ENCODE measurements around the gene PDE2A.

Gene PDE2A

DNA sequence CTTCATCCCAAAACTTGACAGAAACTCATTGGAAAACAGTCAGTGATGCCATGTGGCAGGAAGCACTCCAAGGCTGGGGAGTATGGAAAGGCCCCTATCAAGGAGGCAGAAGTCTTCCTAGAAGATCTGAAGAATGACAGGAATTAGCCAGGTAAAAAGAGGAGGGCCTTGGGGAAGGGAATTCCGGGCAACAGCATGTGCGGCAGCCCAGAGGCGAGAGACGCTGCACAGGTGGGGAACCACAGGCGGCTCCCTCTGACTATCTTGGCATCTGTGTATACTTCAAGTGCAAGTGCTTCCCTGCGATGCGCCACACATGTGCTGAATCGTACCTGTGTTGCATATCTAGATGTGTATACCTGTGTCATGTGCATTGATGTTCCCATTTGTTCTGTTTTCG lies 12.7 kb downstream of the PDE2A start:
- no peak overlapping the region for H4K8ac ChIP-seq (ENCODE audit: low read depth, low read length)
- H2BK120ac ChIP-seq (ENCODE audit: insufficient read depth, low read length, poor library complexity) = no peak overlapping the region
- H4K12ac ChIP-seq (ENCODE audit: low read depth, low read length) = no peak overlapping the region
- no peak overlapping the region for H3K9ac ChIP-seq (ENCODE audit: low read length)
- no peaks in the 10 kb centered on the region for H3K79me2 ChIP-seq (ENCODE audit: control insufficient read depth, insufficient read depth, low read length, poor library complexity)
- H3K4me1 ChIP-seq (ENCODE audit: control insufficient read depth in 1 of 2, insufficient read depth in 2 of 2, low read length in 2 of 2) = no peaks in the 10 kb centered on the region
- no peaks in the 10 kb centered on the region for H3K27me3 ChIP-seq (ENCODE audit: insufficient read depth, low read length)
- no peaks in the 10 kb centered on the region for H3K79me1 ChIP-seq (ENCODE audit: low read length)
- H2AFZ ChIP-seq (ENCODE audit: insufficient read depth, low read length, poor library complexity) = no peak overlapping the region
- no peak overlapping the region for H3K4me2 ChIP-seq (ENCODE audit: low read length)
- H2BK12ac ChIP-seq (ENCODE audit: low read length) = no peak overlapping the region
- no peak overlapping the region for H3K4ac ChIP-seq (ENCODE audit: low read depth, low read length)
- no peak overlapping the region for H2AK5ac ChIP-seq (ENCODE audit: low read length)
- no peaks in the 10 kb centered on the region for H3K9me3 ChIP-seq (ENCODE audit: insufficient read depth, low read depth, low read length)
- no peak overlapping the region for H2BK5ac ChIP-seq (ENCODE audit: low read depth, low read length, poor library complexity)
- no peak overlapping the region for H3K4me3 ChIP-seq (ENCODE audit: low read depth, low read length)
- H3K14ac ChIP-seq (ENCODE audit: low read length) = no peak overlapping the region
- no peaks in the 10 kb centered on the region for H3K36me3 ChIP-seq (ENCODE audit: control insufficient read depth in 1 of 2, insufficient read depth in 2 of 2, low read length in 2 of 2)
- no CpG with 5 or more reads among the region's 9 CpGs for WGBS (ENCODE audit: extremely low coverage, insufficient coverage, insufficient read length)
- no peak overlapping the region for H3K18ac ChIP-seq (ENCODE audit: low read length)
- no peak overlapping the region for H3K27ac ChIP-seq (ENCODE audit: low read depth, low read length)
- peak; percentile 42 to 67 for DNase-seq
- no peak overlapping the region for H3K23ac ChIP-seq (ENCODE audit: low read length)
- no peak overlapping the region for H4K91ac ChIP-seq (ENCODE audit: low read depth, low read length)

DNA sequence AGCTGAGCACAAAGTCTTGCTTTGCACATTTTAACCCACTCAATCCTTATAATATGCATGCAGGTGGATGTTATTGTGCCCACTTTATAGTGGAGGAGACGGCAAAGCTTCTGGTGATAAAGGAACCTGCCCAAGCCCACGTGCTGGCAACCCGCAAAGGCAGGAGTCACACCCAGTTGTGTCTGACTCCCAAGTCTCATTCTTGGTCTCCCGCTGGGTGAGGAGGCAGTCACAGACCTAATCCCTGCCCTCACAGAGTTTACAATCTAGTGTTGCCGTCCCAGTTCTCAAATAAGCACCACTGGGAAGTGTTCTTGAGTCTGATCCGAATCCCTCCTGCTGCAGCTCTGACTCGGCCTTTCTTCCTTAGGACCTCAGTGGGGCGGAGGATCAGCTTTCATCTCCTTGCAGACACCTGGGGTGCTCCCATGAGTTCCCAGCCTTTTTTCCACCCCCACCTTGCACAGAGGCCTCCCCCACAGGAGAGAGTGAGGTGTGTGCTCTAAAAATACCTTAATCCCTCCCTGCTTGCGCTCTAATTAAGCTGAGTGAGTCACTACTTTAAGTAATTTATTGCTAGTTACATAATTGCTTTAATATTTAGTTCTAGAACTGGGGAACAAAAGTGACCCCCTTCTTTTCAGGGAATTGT lies 15.1 kb downstream of the PDE2A start:
- Histone ChIP-seq H3K14ac (ENCODE audit: low read length) (no peak overlapping the region), H3K4me1 (ENCODE audit: control insufficient read depth in 1 of 2, insufficient read depth in 2 of 2, low read length in 2 of 2) (no peaks in the 10 kb centered on the region), H3K36me3 (ENCODE audit: control insufficient read depth in 1 of 2, insufficient read depth in 2 of 2, low read length in 2 of 2) (no peaks in the 10 kb centered on the region), H3K79me1 (ENCODE audit: low read length) (no peaks in the 10 kb centered on the region), H4K12ac (ENCODE audit: low read depth, low read length) (no peak overlapping the region), H3K27ac (ENCODE audit: low read depth, low read length) (no peak overlapping the region), H3K18ac (ENCODE audit: low read length) (no peak overlapping the region), H3K9me3 (ENCODE audit: insufficient read depth, low read depth, low read length) (peaks cover 3% of the 10 kb centered on the region), H3K4ac (ENCODE audit: low read depth, low read length) (no peak overlapping the region), H2BK12ac (ENCODE audit: low read length) (no peak overlapping the region), H3K9ac (ENCODE audit: low read length) (no peak overlapping the region), H2BK120ac (ENCODE audit: insufficient read depth, low read length, poor library complexity) (no peak overlapping the region), H3K27me3 (ENCODE audit: insufficient read depth, low read length) (no peaks in the 10 kb centered on the region), H4K91ac (ENCODE audit: low read depth, low read length) (no peak overlapping the region), H2AFZ (ENCODE audit: insufficient read depth, low read length, poor library complexity) (no peak overlapping the region), H2BK5ac (ENCODE audit: low read depth, low read length, poor library complexity) (no peak overlapping the region), H2AK5ac (ENCODE audit: low read length) (no peak overlapping the region), H3K4me3 (ENCODE audit: low read depth, low read length) (no peak overlapping the region), H3K4me2 (ENCODE audit: low read length) (no peak overlapping the region), H4K8ac (ENCODE audit: low read depth, low read length) (no peak overlapping the region), H3K23ac (ENCODE audit: low read length) (no peak overlapping the region), H3K79me2 (ENCODE audit: control insufficient read depth, insufficient read depth, low read length, poor library complexity) (no peaks in the 10 kb centered on the region)
- WGBS (ENCODE audit: extremely low coverage, insufficient coverage, insufficient read length) = no CpG with 5 or more reads among the region's 9 CpGs
- DNase-seq = no peak

DNA sequence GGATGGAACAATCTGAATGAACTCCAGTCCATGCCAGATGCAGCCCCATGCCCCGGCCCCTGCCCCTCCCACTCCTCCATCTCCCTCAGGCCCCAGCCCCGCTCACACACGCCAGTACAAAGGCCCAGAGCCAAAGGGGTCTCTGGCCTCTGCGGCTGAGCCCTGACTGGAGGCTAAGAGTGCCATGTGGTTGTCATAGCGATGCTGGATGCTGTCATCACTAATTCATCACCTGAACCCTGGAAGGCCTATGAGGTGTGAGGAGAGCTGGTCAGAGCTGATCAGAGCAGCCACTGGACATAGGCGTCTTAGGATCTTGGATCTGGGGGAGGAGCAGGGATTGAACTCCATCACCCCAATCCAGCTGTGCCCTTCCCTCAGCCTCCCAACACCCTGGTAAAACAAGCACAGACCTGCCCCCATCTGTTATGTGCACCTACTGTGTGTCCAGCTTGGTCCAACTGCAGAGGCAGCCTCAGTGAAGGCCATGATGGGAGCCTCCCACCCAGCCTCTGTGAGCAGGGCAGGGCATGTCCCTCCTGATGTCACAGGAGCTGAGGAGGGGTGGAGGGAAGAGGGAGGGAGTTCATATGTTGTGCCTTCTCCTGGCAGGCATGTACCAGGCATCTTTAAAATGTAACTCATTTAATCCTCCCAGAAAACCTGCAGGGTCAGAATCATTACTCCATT lies 16.7 kb downstream of the PDE2A start:
- no peak overlapping the region for H2BK120ac ChIP-seq (ENCODE audit: insufficient read depth, low read length, poor library complexity)
- H3K14ac ChIP-seq (ENCODE audit: low read length) = no peak overlapping the region
- H3K4ac ChIP-seq (ENCODE audit: low read depth, low read length) = no peak overlapping the region
- no peak overlapping the region for H3K9ac ChIP-seq (ENCODE audit: low read length)
- no peak overlapping the region for H2BK5ac ChIP-seq (ENCODE audit: low read depth, low read length, poor library complexity)
- H4K12ac ChIP-seq (ENCODE audit: low read depth, low read length) = no peak overlapping the region
- no peaks in the 10 kb centered on the region for H3K36me3 ChIP-seq (ENCODE audit: control insufficient read depth in 1 of 2, insufficient read depth in 2 of 2, low read length in 2 of 2)
- H4K91ac ChIP-seq (ENCODE audit: low read depth, low read length) = no peak overlapping the region
- H3K23ac ChIP-seq (ENCODE audit: low read length) = no peak overlapping the region
- no peak overlapping the region for H4K8ac ChIP-seq (ENCODE audit: low read depth, low read length)
- no peaks in the 10 kb centered on the region for H3K79me1 ChIP-seq (ENCODE audit: low read length)
- H3K4me1 ChIP-seq (ENCODE audit: control insufficient read depth in 1 of 2, insufficient read depth in 2 of 2, low read length in 2 of 2) = no peaks in the 10 kb centered on the region
- no peak overlapping the region for H2BK12ac ChIP-seq (ENCODE audit: low read length)
- H3K79me2 ChIP-seq (ENCODE audit: control insufficient read depth, insufficient read depth, low read length, poor library complexity) = no peaks in the 10 kb centered on the region
- no CpG with 5 or more reads among the region's 6 CpGs for WGBS (ENCODE audit: extremely low coverage, insufficient coverage, insufficient read length)
- H2AK5ac ChIP-seq (ENCODE audit: low read length) = no peak overlapping the region
- peaks cover 3% of the 10 kb centered on the region for H3K9me3 ChIP-seq (ENCODE audit: insufficient read depth, low read depth, low read length)
- H2AFZ ChIP-seq (ENCODE audit: insufficient read depth, low read length, poor library complexity) = no peak overlapping the region
- no peak overlapping the region for H3K4me3 ChIP-seq (ENCODE audit: low read depth, low read length)
- no peaks in the 10 kb centered on the region for H3K27me3 ChIP-seq (ENCODE audit: insufficient read depth, low read length)
- no peak overlapping the region for H3K27ac ChIP-seq (ENCODE audit: low read depth, low read length)
- no peak overlapping the region for H3K4me2 ChIP-seq (ENCODE audit: low read length)
- DNase-seq = no peak
- H3K18ac ChIP-seq (ENCODE audit: low read length) = no peak overlapping the region

DNA sequence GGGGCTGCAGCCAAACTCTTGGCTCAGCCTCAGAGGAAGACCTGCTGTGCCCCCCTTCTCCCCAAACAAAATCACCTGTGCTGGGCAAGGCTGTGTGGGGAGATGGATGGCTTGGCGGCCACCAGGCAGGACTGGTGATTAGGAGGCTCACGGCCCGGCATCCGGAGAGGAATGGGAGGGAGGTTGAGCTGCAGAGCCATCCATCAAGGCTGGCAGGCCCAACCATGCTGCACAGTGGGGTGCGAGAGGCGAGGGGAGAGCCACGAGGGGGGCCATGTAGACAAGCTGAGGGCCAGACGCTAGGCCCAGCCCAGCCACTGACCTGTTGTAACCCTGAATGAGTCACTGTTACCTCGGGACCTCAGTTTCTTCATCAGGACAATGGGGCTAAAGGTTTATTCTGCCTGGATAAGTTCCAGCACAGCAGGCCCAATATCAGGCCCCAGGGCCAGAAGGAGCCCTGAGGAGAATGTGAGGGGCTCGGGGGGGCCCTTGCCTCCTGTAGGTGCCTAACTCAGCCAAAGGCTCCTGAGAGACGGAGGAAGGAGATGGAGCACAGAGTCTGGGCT lies 18.2 kb downstream of the PDE2A start:
- H3K4me1 ChIP-seq (ENCODE audit: control insufficient read depth in 1 of 2, insufficient read depth in 2 of 2, low read length in 2 of 2) = no peaks in the 10 kb centered on the region

More for the DNA sequence above, 18.2 kb downstream of the PDE2A start:
- Histone ChIP-seq H4K8ac (ENCODE audit: low read depth, low read length) (no peak overlapping the region), H3K79me2 (ENCODE audit: control insufficient read depth, insufficient read depth, low read length, poor library complexity) (no peaks in the 10 kb centered on the region), H3K18ac (ENCODE audit: low read length) (no peak overlapping the region), H3K9me3 (ENCODE audit: insufficient read depth, low read depth, low read length) (peaks cover 3% of the 10 kb centered on the region), H2AFZ (ENCODE audit: insufficient read depth, low read length, poor library complexity) (no peak overlapping the region), H3K23ac (ENCODE audit: low read length) (no peak overlapping the region), H4K12ac (ENCODE audit: low read depth, low read length) (no peak overlapping the region), H3K4me3 (ENCODE audit: low read depth, low read length) (no peak overlapping the region), H3K27me3 (ENCODE audit: insufficient read depth, low read length) (no peaks in the 10 kb centered on the region), H3K4me2 (ENCODE audit: low read length) (no peak overlapping the region), H3K36me3 (ENCODE audit: control insufficient read depth in 1 of 2, insufficient read depth in 2 of 2, low read length in 2 of 2) (no peaks in the 10 kb centered on the region), H2AK5ac (ENCODE audit: low read length) (no peak overlapping the region), H3K79me1 (ENCODE audit: low read length) (no peaks in the 10 kb centered on the region), H3K14ac (ENCODE audit: low read length) (no peak overlapping the region), H3K9ac (ENCODE audit: low read length) (no peak overlapping the region), H4K91ac (ENCODE audit: low read depth, low read length) (no peak overlapping the region), H2BK5ac (ENCODE audit: low read depth, low read length, poor library complexity) (no peak overlapping the region), H3K4ac (ENCODE audit: low read depth, low read length) (no peak overlapping the region), H2BK120ac (ENCODE audit: insufficient read depth, low read length, poor library complexity) (no peak overlapping the region), H2BK12ac (ENCODE audit: low read length) (no peak overlapping the region), H3K27ac (ENCODE audit: low read depth, low read length) (no peak overlapping the region)
- no CpG with 5 or more reads among the region's 11 CpGs for WGBS (ENCODE audit: extremely low coverage, insufficient coverage, insufficient read length)
- no peak for DNase-seq
